HL-60 (cell line): Measurements from ENCODE around the gene PCDHB10.
"Not testable (repeated sequence)": the region's sequence is repeated elsewhere in the genome, so short reads cannot be mapped to it uniquely, and the experiment has no call there.

Source experiments
- CTCF ChIP-seq: IDR thresholded peaks from one replicate; pipeline ENCODE4 v1.5.1; 2011; ENCODE audit warnings: low read length, control low read depth, inconsistent platforms; ENCODE audit not compliant: insufficient read depth
- POLR2AphosphoS5 ChIP-seq: IDR thresholded peaks from 2 replicates; pipeline ENCODE4 v1.6.1; 2012; ENCODE audit warnings: low read depth

- not testable (repeated sequence) for TF ChIP-seq CTCF, POLR2AphosphoS5
These were observed 40.5 kb upstream of the PCDHB10 start for GRCh38 chr5:141151632-141152031.
